Endodermal cell (in vitro differentiated cells): ENCODE data around the gene SH3GL1. TPM values are rescaled to one million over a fixed set of nuclear protein-coding genes. Genes with fewer than 3 reads are reported as not detected.

Source experiments
- DNase-seq: peaks from one replicate; pipeline ENCODE4 v3.0.0-alpha.2; 2017
- H3K27ac ChIP-seq: 2 replicates; pipeline ENCODE4 v1.5.1; 2013; ENCODE audit warnings: mild to moderate bottlenecking, low read depth, low read length, moderate library complexity
- H3K27me3 ChIP-seq: 2 replicates; pipeline ENCODE4 v1.6.1; 2013; ENCODE audit warnings: mild to moderate bottlenecking, low read length, moderate library complexity; ENCODE audit not compliant: insufficient read depth, control insufficient read depth, poor library complexity, severe bottlenecking
- H3K36me3 ChIP-seq: 2 replicates; pipeline ENCODE4 v1.7.0; 2013; ENCODE audit warnings: mild to moderate bottlenecking, low read length, moderate library complexity; ENCODE audit not compliant: control insufficient read depth, insufficient read depth
- H3K4me1 ChIP-seq: one replicate; pipeline ENCODE4 v1.7.0; 2013; ENCODE audit warnings: low read length; ENCODE audit not compliant: control insufficient read depth, insufficient read depth
- H3K4me3 ChIP-seq: 2 replicates; pipeline ENCODE4 v1.5.1; 2013; ENCODE audit warnings: mild to moderate bottlenecking, low read length, moderate library complexity
- H3K9ac ChIP-seq: 2 replicates; pipeline ENCODE4 v1.6.1; 2013; ENCODE audit warnings: mild to moderate bottlenecking, low read length, moderate library complexity; ENCODE audit not compliant: poor library complexity, severe bottlenecking; ENCODE audit errors: extremely low read depth
- H3K9me3 ChIP-seq: 2 replicates; pipeline ENCODE4 v1.6.1; 2013; ENCODE audit warnings: mild to moderate bottlenecking, low read length, moderate library complexity; ENCODE audit not compliant: control insufficient read depth
- H3K27ac Mint-ChIP-seq: 2 replicates; pipeline ENCODE4 v1.8.0; 2020; ENCODE audit warnings: mixed read lengths
- H3K27me3 Mint-ChIP-seq: 2 replicates; pipeline ENCODE4 v1.8.0; 2021; ENCODE audit warnings: mild to moderate bottlenecking, mixed read lengths; ENCODE audit not compliant: insufficient read depth
- H3K36me3 Mint-ChIP-seq: 2 replicates; pipeline ENCODE4 v1.8.0; 2020; ENCODE audit warnings: low read depth, mixed read lengths
- H3K4me1 Mint-ChIP-seq: 2 replicates; pipeline ENCODE4 v1.8.0; 2020; ENCODE audit warnings: mixed read lengths
- H3K4me3 Mint-ChIP-seq: 2 replicates; pipeline ENCODE4 v1.8.0; 2020; ENCODE audit warnings: mild to moderate bottlenecking, moderate library complexity, mixed read lengths
- H3K9me3 Mint-ChIP-seq: 2 replicates; pipeline ENCODE4 v1.8.0; 2020; ENCODE audit warnings: mild to moderate bottlenecking, mixed read lengths
- CTCF ChIP-seq: fragments of 200-600 bp; sonication (generic); conservative IDR thresholded peaks from 2 replicates; pipeline ENCODE4 v1.5.0; 2021; ENCODE audit warnings: antibody characterized with exemption, mild to moderate bottlenecking
- WGBS, 2 experiments: methylation state at CpG; one replicate each; pipeline versions ENCODE4 v1.1.5 to v1.1.7; 2013; ENCODE audit warnings: missing lambda C conversion rate in 2 of 2, mixed read lengths in 1 of 2; ENCODE audit not compliant: insufficient coverage in 1 of 2, insufficient read length in 1 of 2; 5-methylcytosine and 5-hydroxymethylcytosine counted together
- total RNA-seq, 2 donors: library from RNA; stranded (reverse); fragmentation: NEBNext Ultra II Directional in 1 of 2; extraction: Animal tissue kit (Norgen Biotek cat#: 25700) in 1 of 2; gene quantifications; 2 replicates in 1 of 2; 3 replicates in 1 of 2; pipeline ENCODE4 v1.2.1, GENCODE V29; 2021

The SH3GL1 gene
- total RNA-seq, 2 donors from 2014 or later: 76.8 to 77.0 TPM

- H3K27ac ChIP-seq: no peak overlapping the region
- H3K27ac Mint-ChIP-seq: no peak overlapping the region
- WGBS, 2 experiments: 93 to 95% methylated on average over 10 of the region's 10 CpGs
- no peaks in the 10 kb centered on the region for H3K9me3 Mint-ChIP-seq
- no peak for DNase-seq
- H3K4me3 Mint-ChIP-seq: no peak overlapping the region
- H3K4me1 ChIP-seq: no peaks in the 10 kb centered on the region
- H3K9ac ChIP-seq: no peak overlapping the region
- H3K27me3 Mint-ChIP-seq: no peaks in the 10 kb centered on the region
- no peaks in the 10 kb centered on the region for H3K27me3 ChIP-seq
- no peak overlapping the region for H3K4me3 ChIP-seq
- no peak for TF ChIP-seq CTCF
- no peaks in the 10 kb centered on the region for H3K9me3 ChIP-seq
- peaks cover 12% of the 10 kb centered on the region for H3K36me3 Mint-ChIP-seq
- peaks cover 17% of the 10 kb centered on the region for H3K36me3 ChIP-seq
- peaks cover 11% of the 10 kb centered on the region for H3K4me1 Mint-ChIP-seq
Observed at GRCh38 chr19:4367336-4367723, 33.0 kb downstream of the SH3GL1 start.

GRCh38 chr19:4366666-4367335 lies 33.5 kb downstream of the SH3GL1 start:
- H3K4me1 Mint-ChIP-seq: peaks cover 11% of the 10 kb centered on the region
- no peaks in the 10 kb centered on the region for H3K27me3 ChIP-seq
- H3K9me3 ChIP-seq: no peaks in the 10 kb centered on the region
- peaks cover 15% of the 10 kb centered on the region for H3K36me3 Mint-ChIP-seq
- H3K4me3 ChIP-seq: no peak overlapping the region
- TF ChIP-seq CTCF: no peak
- H3K9me3 Mint-ChIP-seq: no peaks in the 10 kb centered on the region
- H3K27ac ChIP-seq: no peak overlapping the region
- peaks cover 21% of the 10 kb centered on the region for H3K36me3 ChIP-seq
- WGBS, 2 experiments: 91 to 97% methylated on average over 6 to 16 of the region's 16 CpGs
- no peak for DNase-seq
- no peaks in the 10 kb centered on the region for H3K27me3 Mint-ChIP-seq
- no peak overlapping the region for H3K27ac Mint-ChIP-seq
- no peak overlapping the region for H3K9ac ChIP-seq
- peaks cover under 1% of the 10 kb centered on the region for H3K4me1 ChIP-seq
- no peak overlapping the region for H3K4me3 Mint-ChIP-seq

GRCh38 chr19:4365791-4366665 lies 34.3 kb downstream of the SH3GL1 start:
- Mint-ChIP-seq H3K4me1 (peaks cover 11% of the 10 kb centered on the region), H3K9me3 (no peaks in the 10 kb centered on the region), H3K27ac (no peak overlapping the region), H3K4me3 (no peak overlapping the region), H3K36me3 (peaks cover 15% of the 10 kb centered on the region), H3K27me3 (no peaks in the 10 kb centered on the region)
- Histone ChIP-seq H3K4me1 (peaks cover 3% of the 10 kb centered on the region), H3K9me3 (no peaks in the 10 kb centered on the region), H3K4me3 (no peak overlapping the region), H3K9ac (no peak overlapping the region), H3K27me3 (no peaks in the 10 kb centered on the region), H3K36me3 (peaks cover 29% of the 10 kb centered on the region), H3K27ac (peak overlapping the region; percentile 24)
- WGBS, 2 experiments: 94 to 96% methylated on average over 12 to 19 of the region's 19 CpGs
- no peak for DNase-seq
- TF ChIP-seq CTCF: no peak
